Muscle layer of duodenum (tissue), 2 donors: ENCODE measurements around the gene TMEM185A.
"Not testable (repeated sequence)": the region's sequence is repeated elsewhere in the genome, so short reads cannot be mapped to it uniquely, and the experiment has no call there.

Source experiments
- H3K27ac ChIP-seq: one replicate; pipeline ENCODE4 v1.7.0; 2013; ENCODE audit warnings: mild to moderate bottlenecking, low read length
- H3K27me3 ChIP-seq: one replicate; pipeline ENCODE4 v1.7.0; 2013; ENCODE audit warnings: low read depth, mild to moderate bottlenecking, control low read depth, low read length
- H3K36me3 ChIP-seq, 2 donors: one replicate each; pipeline ENCODE4 v1.7.0; 2013; ENCODE audit warnings: low read length in 2 of 2, control low read depth in 1 of 2, mild to moderate bottlenecking in 1 of 2; ENCODE audit not compliant: insufficient read depth in 2 of 2, control insufficient read depth in 1 of 2
- H3K4me1 ChIP-seq, 2 donors: one replicate each; pipeline ENCODE4 v1.7.0; 2013; ENCODE audit warnings: low read length in 2 of 2, mild to moderate bottlenecking in 2 of 2, control low read depth in 1 of 2, moderate library complexity in 1 of 2; ENCODE audit not compliant: insufficient read depth in 2 of 2, control insufficient read depth in 1 of 2
- H3K4me3 ChIP-seq, 2 donors: one replicate each; pipeline ENCODE4 v1.7.0; 2013; ENCODE audit warnings: low read length in 2 of 2, low read depth in 1 of 2, mild to moderate bottlenecking in 1 of 2
- H3K9me3 ChIP-seq, 2 donors: one replicate each; pipeline ENCODE4 v1.7.0; 2013; ENCODE audit warnings: low read length in 2 of 2, control low read depth in 1 of 2, mild to moderate bottlenecking in 1 of 2; ENCODE audit not compliant: control insufficient read depth in 1 of 2
- donor health status: healthy.

TMEM185A gene

GRCh38 chrX:149618871-149619270 is 12.7 kb downstream of the TMEM185A start:
- H3K27ac ChIP-seq, result no peak overlapping the region
- H3K9me3 ChIP-seq, result no peaks in the 10 kb centered on the region
- peaks cover 0 to 3% of the 10 kb centered on the region in 2 donors for H3K4me1 ChIP-seq
- no peak overlapping the region for H3K4me3 ChIP-seq
- H3K27me3 ChIP-seq, result no peaks in the 10 kb centered on the region
- H3K36me3 ChIP-seq, result no peaks in the 10 kb centered on the region

- Histone ChIP-seq H3K4me3 (no peak overlapping the region), H3K4me1 (no peaks in the 10 kb centered on the region), H3K36me3 (no peaks in the 10 kb centered on the region), H3K27me3 (no peaks in the 10 kb centered on the region), H3K9me3 (no peaks in the 10 kb centered on the region), H3K27ac (no peak overlapping the region)
Observed at GRCh38 chrX:149611623-149612175, 19.9 kb downstream of the TMEM185A start.

- Histone ChIP-seq H3K4me1 (peaks cover 0 to 4% of the 10 kb centered on the region in 2 donors), H3K4me3 (no peak overlapping the region), H3K27ac (no peak overlapping the region), H3K36me3 (no peaks in the 10 kb centered on the region), H3K27me3 (no peaks in the 10 kb centered on the region), H3K9me3 (no peaks in the 10 kb centered on the region)
Observed at GRCh38 chrX:149610511-149610910, 21.1 kb downstream of the TMEM185A start.

GRCh38 chrX:149607699-149608098 is 23.9 kb downstream of the TMEM185A start:
- Histone ChIP-seq H3K27ac (no peak overlapping the region), H3K4me1 (peaks cover 0 to 4% of the 10 kb centered on the region in 2 donors), H3K36me3 (no peaks in the 10 kb centered on the region), H3K9me3 (no peaks in the 10 kb centered on the region), H3K4me3 (no peak overlapping the region), H3K27me3 (no peaks in the 10 kb centered on the region)

- H3K9me3 ChIP-seq, H3K36me3 ChIP-seq, H3K4me1 ChIP-seq, H3K4me3 ChIP-seq, H3K27ac ChIP-seq, H3K27me3 ChIP-seq: not testable (repeated sequence)
Observed at GRCh38 chrX:149605248-149605885, 26.2 kb downstream of the TMEM185A start.

GRCh38 chrX:149598603-149599002 is 33.0 kb downstream of the TMEM185A start:
- not testable (repeated sequence) for H3K27ac ChIP-seq, H3K9me3 ChIP-seq, H3K36me3 ChIP-seq, H3K4me3 ChIP-seq, H3K27me3 ChIP-seq, H3K4me1 ChIP-seq

GRCh38 chrX:149595943-149596342 is 35.6 kb downstream of the TMEM185A start:
- H3K27me3 ChIP-seq, H3K36me3 ChIP-seq, H3K9me3 ChIP-seq, H3K4me3 ChIP-seq, H3K27ac ChIP-seq, H3K4me1 ChIP-seq: not testable (repeated sequence)

- H3K9me3 ChIP-seq, H3K4me3 ChIP-seq, H3K36me3 ChIP-seq, H3K4me1 ChIP-seq, H3K27ac ChIP-seq, H3K27me3 ChIP-seq: not testable (repeated sequence)
Observed at GRCh38 chrX:149595214-149595613, 36.4 kb downstream of the TMEM185A start, which contains the start of gene HSFX2. TSS of gene HSFX2 (minus strand) at chrX:149595314. CDS start at chrX:149594700, 614 bp downstream.

- not testable (repeated sequence) for H3K27ac ChIP-seq, H3K4me3 ChIP-seq, H3K27me3 ChIP-seq, H3K9me3 ChIP-seq, H3K36me3 ChIP-seq, H3K4me1 ChIP-seq
Observed at GRCh38 chrX:149590993-149591392, 40.6 kb downstream of the TMEM185A start.

- not testable (repeated sequence) for H3K36me3 ChIP-seq, H3K4me1 ChIP-seq, H3K27ac ChIP-seq, H3K4me3 ChIP-seq, H3K9me3 ChIP-seq, H3K27me3 ChIP-seq
Observed at GRCh38 chrX:149587359-149587758, 44.2 kb downstream of the TMEM185A start, which contains the start of gene MAGEA9B. TSS of gene MAGEA9B (minus strand) at chrX:149587459. CDS start at chrX:149583179, 4,280 bp downstream.

- H3K9me3 ChIP-seq, H3K27ac ChIP-seq, H3K4me1 ChIP-seq, H3K27me3 ChIP-seq, H3K4me3 ChIP-seq, H3K36me3 ChIP-seq: not testable (repeated sequence)
Observed at GRCh38 chrX:149585631-149586030, 46.0 kb downstream of the TMEM185A start.

GRCh38 chrX:149573456-149573855 is 58.1 kb downstream of the TMEM185A start:
- not testable (repeated sequence) for H3K4me1 ChIP-seq, H3K9me3 ChIP-seq, H3K27ac ChIP-seq, H3K4me3 ChIP-seq, H3K36me3 ChIP-seq, H3K27me3 ChIP-seq
